Natural killer cell (primary cell): Measurements from ENCODE around the gene HAPLN2. TPM values are rescaled to one million over a fixed set of nuclear protein-coding genes. Genes with fewer than 3 reads are reported as not detected.
A peak's percentile ranks its signal among the peaks of the same experiment; 100 is the strongest.

Experiments
- ATAC-seq, 3 donors: fragments of 150-1000 bp in 2 of 3; fragments of 200-7000 bp in 1 of 3; cut with Tn5 transposase; 1 replicate in 1 of 3; 2 replicates in 2 of 3; pipeline ENCODE4 v1.10.0; 2021; ENCODE audit warnings: mild to moderate bottlenecking in 2 of 3, moderate library complexity in 2 of 3
- DNase-seq, 2 donors: peaks; one replicate each; pipeline versions ENCODE4 v3.0.0 to v3.0.0-alpha.2; 2013 to 2021; ENCODE audit warnings: mixed read lengths in 1 of 2
- H3K27ac ChIP-seq: one replicate; pipeline ENCODE4 v1.5.1; 2013; ENCODE audit warnings: mild to moderate bottlenecking, low read length
- H3K27me3 ChIP-seq: one replicate; pipeline ENCODE4 v1.6.1; 2013; ENCODE audit warnings: low read length; ENCODE audit not compliant: control insufficient read depth, insufficient read depth
- H3K36me3 ChIP-seq: one replicate; pipeline ENCODE4 v1.6.1; 2013; ENCODE audit warnings: low read length; ENCODE audit not compliant: control insufficient read depth, insufficient read depth
- H3K4me1 ChIP-seq: one replicate; pipeline ENCODE4 v1.6.1; 2013; ENCODE audit warnings: low read length; ENCODE audit not compliant: control insufficient read depth, insufficient read depth
- H3K4me3 ChIP-seq: one replicate; pipeline ENCODE4 v1.5.1; 2013; ENCODE audit warnings: low read length
- H3K9me3 ChIP-seq: one replicate; pipeline ENCODE4 v1.6.1; 2013; ENCODE audit warnings: low read length; ENCODE audit not compliant: control insufficient read depth, insufficient read depth
- H3K27ac Mint-ChIP-seq, 2 donors: one replicate each; pipeline ENCODE4 v1.8.0; 2022; ENCODE audit warnings: mild to moderate bottlenecking in 2 of 2, mixed read lengths in 2 of 2, moderate library complexity in 1 of 2
- H3K27me3 Mint-ChIP-seq, 2 donors: one replicate each; pipeline ENCODE4 v1.8.0; 2022; ENCODE audit warnings: low read depth in 2 of 2, mixed read lengths in 2 of 2
- H3K36me3 Mint-ChIP-seq: one replicate; pipeline ENCODE4 v1.8.0; 2022; ENCODE audit warnings: mixed read lengths
- H3K4me1 Mint-ChIP-seq, 2 donors: one replicate each; pipeline ENCODE4 v1.8.0; 2022; ENCODE audit warnings: mixed read lengths in 2 of 2
- H3K4me3 Mint-ChIP-seq: one replicate; pipeline ENCODE4 v1.8.0; 2022; ENCODE audit warnings: mild to moderate bottlenecking, moderate library complexity, mixed read lengths
- H3K9me3 Mint-ChIP-seq, 2 donors: one replicate each; pipeline ENCODE4 v1.8.0; 2022; ENCODE audit warnings: mixed read lengths in 2 of 2
- WGBS: methylation state at CpG from one replicate; pipeline ENCODE4 v1.1.7; 2013; ENCODE audit warnings: missing lambda C conversion rate; ENCODE audit not compliant: insufficient coverage; 5-methylcytosine and 5-hydroxymethylcytosine counted together
- intact Hi-C: fragments of 100-400 bp; cut with micrococcal nuclease; formaldehyde crosslinking; loops from one replicate; pipeline ENCODE4 v1.14.2; 2022
- total RNA-seq, 4 donors: library from RNA; stranded (reverse); fragments of 120-200 nt in 1 of 4; gene quantifications; one replicate each; pipeline versions ENCODE4 v1.2.3 to v1.2.4, GENCODE V29; 2013 to 2022
- TF ChIP-seq, protein P1 (sequence below): fragments of 200-600 bp; IDR thresholded peaks from one replicate; pipeline ENCODE4 v1.8.0; 2022; ENCODE audit warnings: antibody characterized with exemption

HAPLN2 gene
- total RNA-seq, 3 donors from 2014 or later (not counting 1 experiment from before 2014, with no cell fraction given) = not detected

DNA sequence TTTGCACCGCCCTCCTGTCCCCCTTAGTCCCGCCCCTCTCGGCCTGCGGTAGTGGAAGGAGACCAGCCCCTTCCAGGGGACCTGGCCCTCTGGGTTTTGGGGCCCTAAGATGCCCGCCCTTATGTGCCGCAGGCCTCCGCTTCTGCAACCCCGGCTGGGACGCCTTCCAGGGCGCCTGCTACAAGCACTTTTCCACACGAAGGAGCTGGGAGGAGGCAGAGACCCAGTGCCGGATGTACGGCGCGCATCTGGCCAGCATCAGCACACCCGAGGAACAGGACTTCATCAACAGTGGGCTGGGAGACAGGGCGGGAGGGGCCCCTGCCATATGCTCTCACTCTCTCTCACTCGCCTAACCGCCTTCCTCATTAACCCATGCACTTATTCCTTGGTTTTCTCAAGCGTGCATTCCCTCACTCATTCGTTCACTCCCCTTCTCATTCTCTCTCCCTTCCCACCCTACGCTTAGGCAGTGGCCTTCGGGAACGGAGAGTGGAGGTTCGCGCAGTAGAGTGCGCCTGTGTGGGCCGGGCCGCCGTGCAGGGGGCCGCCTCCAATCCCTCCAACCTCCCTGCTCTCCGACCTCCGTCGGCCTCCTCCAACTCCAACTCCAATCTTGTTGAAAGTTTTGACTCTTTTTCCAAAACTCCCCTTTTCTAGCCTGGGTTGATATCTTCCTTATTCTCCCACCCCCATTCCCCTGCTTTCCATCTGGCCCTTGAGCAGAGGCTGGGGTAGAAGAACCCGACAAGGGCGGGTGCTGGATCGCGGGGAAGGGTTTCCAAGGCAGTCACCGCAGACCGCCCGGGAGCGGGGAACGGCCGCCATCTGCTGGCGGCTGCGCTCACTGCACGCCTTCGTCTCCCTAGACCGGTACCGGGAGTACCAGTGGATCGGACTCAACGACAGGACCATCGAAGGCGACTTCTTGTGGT, 37.9 kb downstream of the HAPLN2 start:
- ATAC-seq (peak; percentile 39 to 48 (median 39)), DNase-seq (peak; percentile 71 to 87)
- WGBS = 2% methylated on average over 54 of the region's 54 CpGs
- peaks cover 56% of the 10 kb centered on the region for H3K4me1 ChIP-seq
- H3K4me3 ChIP-seq = peak overlapping the region; percentile 26
- intact Hi-C loops = loop anchor here (2.0 kb wide), 1 partner anchor 30 kb away; no protein-coding TSS in a partner anchor
- H3K27me3 ChIP-seq = peaks cover 28% of the 10 kb centered on the region
- H3K27me3 Mint-ChIP-seq = peaks cover 42 to 44% of the 10 kb centered on the region in 2 donors
- H3K9me3 Mint-ChIP-seq = no peaks in the 10 kb centered on the region
- H3K36me3 ChIP-seq = no peaks in the 10 kb centered on the region
- H3K36me3 Mint-ChIP-seq = no peaks in the 10 kb centered on the region
- H3K27ac Mint-ChIP-seq = peak overlapping the region in 1 of 2 donors; percentile 82
- H3K9me3 ChIP-seq = no peaks in the 10 kb centered on the region
- no peak overlapping the region for H3K27ac ChIP-seq
- TF ChIP-seq, protein P1, sequence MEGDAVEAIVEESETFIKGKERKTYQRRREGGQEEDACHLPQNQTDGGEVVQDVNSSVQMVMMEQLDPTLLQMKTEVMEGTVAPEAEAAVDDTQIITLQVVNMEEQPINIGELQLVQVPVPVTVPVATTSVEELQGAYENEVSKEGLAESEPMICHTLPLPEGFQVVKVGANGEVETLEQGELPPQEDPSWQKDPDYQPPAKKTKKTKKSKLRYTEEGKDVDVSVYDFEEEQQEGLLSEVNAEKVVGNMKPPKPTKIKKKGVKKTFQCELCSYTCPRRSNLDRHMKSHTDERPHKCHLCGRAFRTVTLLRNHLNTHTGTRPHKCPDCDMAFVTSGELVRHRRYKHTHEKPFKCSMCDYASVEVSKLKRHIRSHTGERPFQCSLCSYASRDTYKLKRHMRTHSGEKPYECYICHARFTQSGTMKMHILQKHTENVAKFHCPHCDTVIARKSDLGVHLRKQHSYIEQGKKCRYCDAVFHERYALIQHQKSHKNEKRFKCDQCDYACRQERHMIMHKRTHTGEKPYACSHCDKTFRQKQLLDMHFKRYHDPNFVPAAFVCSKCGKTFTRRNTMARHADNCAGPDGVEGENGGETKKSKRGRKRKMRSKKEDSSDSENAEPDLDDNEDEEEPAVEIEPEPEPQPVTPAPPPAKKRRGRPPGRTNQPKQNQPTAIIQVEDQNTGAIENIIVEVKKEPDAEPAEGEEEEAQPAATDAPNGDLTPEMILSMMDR = peak; percentile 91
- peaks cover 50 to 58% of the 10 kb centered on the region in 2 donors for H3K4me1 Mint-ChIP-seq
- H3K4me3 Mint-ChIP-seq = peak overlapping the region; percentile 84

DNA sequence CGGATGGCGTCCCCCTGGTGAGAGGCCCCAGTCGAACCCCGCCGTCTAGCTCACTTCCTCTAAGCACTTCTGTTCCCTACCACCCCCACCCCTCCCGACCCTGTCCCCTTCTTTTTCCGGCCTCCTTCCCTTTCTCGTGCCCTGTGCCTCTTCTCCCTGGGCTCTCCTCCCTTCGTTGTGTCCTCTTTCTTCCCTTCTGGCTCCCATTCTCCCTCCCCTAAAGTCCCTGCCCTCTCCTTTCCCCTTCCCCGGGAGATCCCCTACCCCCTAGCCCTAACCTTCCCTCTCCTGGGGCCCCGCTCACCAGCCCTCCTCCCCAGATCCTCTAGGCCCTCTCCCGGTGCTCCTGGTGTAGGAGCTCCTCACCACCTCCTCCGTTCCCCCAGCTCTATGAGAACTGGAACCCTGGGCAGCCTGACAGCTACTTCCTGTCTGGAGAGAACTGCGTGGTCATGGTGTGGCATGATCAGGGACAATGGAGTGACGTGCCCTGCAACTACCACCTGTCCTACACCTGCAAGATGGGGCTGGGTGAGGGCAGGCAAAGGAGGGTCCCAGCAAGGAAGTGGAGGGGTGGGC, 38.6 kb downstream of the HAPLN2 start:
- no peaks in the 10 kb centered on the region for H3K36me3 ChIP-seq
- H3K27ac Mint-ChIP-seq = peak overlapping the region in 1 of 2 donors; percentile 82
- TF ChIP-seq, protein P1 = peak; percentile 27
- intact Hi-C loops = loop anchor here (2.0 kb wide), 1 partner anchor 31 kb away; no protein-coding TSS in a partner anchor
- peaks cover 28% of the 10 kb centered on the region for H3K27me3 ChIP-seq
- peaks cover 62% of the 10 kb centered on the region for H3K4me1 ChIP-seq
- H3K9me3 Mint-ChIP-seq = no peaks in the 10 kb centered on the region
- H3K4me3 Mint-ChIP-seq = peak overlapping the region; percentile 84
- H3K36me3 Mint-ChIP-seq = no peaks in the 10 kb centered on the region
- DNase-seq = no peak
- H3K4me3 ChIP-seq = no peak overlapping the region
- 11% methylated on average over 14 of the region's 15 CpGs for WGBS
- H3K4me1 Mint-ChIP-seq = peaks cover 50 to 60% of the 10 kb centered on the region in 2 donors
- H3K27me3 Mint-ChIP-seq = peaks cover 39 to 41% of the 10 kb centered on the region in 2 donors
- ATAC-seq = no peak
- no peak overlapping the region for H3K27ac ChIP-seq
- H3K9me3 ChIP-seq = no peaks in the 10 kb centered on the region

DNA sequence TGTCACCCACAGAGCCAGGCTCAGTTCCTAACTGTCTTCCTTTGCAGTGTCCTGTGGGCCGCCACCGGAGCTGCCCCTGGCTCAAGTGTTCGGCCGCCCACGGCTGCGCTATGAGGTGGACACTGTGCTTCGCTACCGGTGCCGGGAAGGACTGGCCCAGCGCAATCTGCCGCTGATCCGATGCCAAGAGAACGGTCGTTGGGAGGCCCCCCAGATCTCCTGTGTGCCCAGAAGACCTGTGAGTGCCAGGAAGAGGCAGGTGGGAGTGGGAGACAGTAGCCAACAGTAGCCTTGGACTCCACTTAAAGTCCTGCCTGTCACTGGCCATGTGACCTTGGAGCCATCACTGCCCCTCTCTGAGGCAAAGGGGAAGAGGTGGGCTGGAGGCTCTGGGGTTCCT, 39.3 kb downstream of the HAPLN2 start:
- H3K9me3 ChIP-seq = no peaks in the 10 kb centered on the region
- H3K9me3 Mint-ChIP-seq = no peaks in the 10 kb centered on the region

More for the DNA sequence above, 39.3 kb downstream of the HAPLN2 start:
- ATAC-seq (no peak), DNase-seq (no peak)
- intact Hi-C loops = no loop called here
- Histone ChIP-seq H3K27me3 (peaks cover 25% of the 10 kb centered on the region), H3K4me1 (peaks cover 62% of the 10 kb centered on the region), H3K27ac (no peak overlapping the region), H3K4me3 (no peak overlapping the region), H3K36me3 (no peaks in the 10 kb centered on the region)
- peak overlapping the region; percentile 49 for H3K4me3 Mint-ChIP-seq
- peaks cover 50 to 63% of the 10 kb centered on the region in 2 donors for H3K4me1 Mint-ChIP-seq
- no peaks in the 10 kb centered on the region for H3K36me3 Mint-ChIP-seq
- H3K27me3 Mint-ChIP-seq = peaks cover 32 to 37% of the 10 kb centered on the region in 2 donors
- WGBS = 95% methylated on average over 14 of the region's 14 CpGs
- TF ChIP-seq, protein P1 = no peak
- peak overlapping the region; percentile 83 to 85 for H3K27ac Mint-ChIP-seq
